Vagina (tissue), 2 donors: ENCODE data around the gene TPT1. TPM values are rescaled to one million over a fixed set of nuclear protein-coding genes. Genes with fewer than 3 reads are reported as not detected.
"Not testable (repeated sequence)": the region's sequence is repeated elsewhere in the genome, so short reads cannot be mapped to it uniquely, and the experiment has no call there.

Experiments
- DNase-seq, 2 donors: peaks; one replicate each; pipeline ENCODE4 v3.0.0-alpha.2; 2017; ENCODE audit errors: extremely low spot score in 2 of 2
- H3K27ac ChIP-seq: fragments of 200-600 bp; sonication (generic); one replicate; pipeline ENCODE4 v1.5.1; 2019
- H3K27me3 ChIP-seq: fragments of 200-600 bp; sonication (generic); one replicate; pipeline ENCODE4 v1.5.1; 2019
- H3K36me3 ChIP-seq, 2 donors: fragments of 200-600 bp; sonication (generic); one replicate each; pipeline ENCODE4 v1.5.1; 2017 to 2019
- H3K4me1 ChIP-seq: fragments of 200-600 bp; sonication (generic); one replicate; pipeline ENCODE4 v1.5.1; 2019
- H3K4me3 ChIP-seq, 2 donors: fragments of 200-600 bp; sonication (generic); 1 replicate in 1 of 2; 2 replicates in 1 of 2; pipeline ENCODE4 v1.5.1; 2016 to 2019
- H3K9me3 ChIP-seq: fragments of 200-600 bp; sonication (generic); one replicate; pipeline ENCODE4 v1.5.1; 2019
- CTCF ChIP-seq, 3 experiments: fragments of 450-650 bp in 2 of 3; fragments of 200-600 bp in 1 of 3; sonication (generic) in 1 of 3; IDR thresholded peaks; one replicate each; pipeline ENCODE4 v1.5.1; 2017 to 2019; ENCODE audit warnings: antibody characterized with exemption in 3 of 3, mild to moderate bottlenecking in 2 of 3, moderate library complexity in 2 of 3
- POLR2A ChIP-seq, 2 donors: fragments of 450-650 bp; IDR thresholded peaks; one replicate each; pipeline ENCODE4 v1.6.1; 2017; ENCODE audit warnings: antibody characterized with exemption in 2 of 2, mild to moderate bottlenecking in 2 of 2, moderate library complexity in 2 of 2
- POLR2AphosphoS5 ChIP-seq, 2 donors: sonication (generic); formaldehyde crosslinking; IDR thresholded peaks; one replicate each; pipeline ENCODE4 v1.9.0; 2017; ENCODE audit warnings: antibody characterized with exemption in 2 of 2, mild to moderate bottlenecking in 2 of 2, low read depth in 1 of 2; ENCODE audit not compliant: insufficient read depth in 1 of 2
- intact Hi-C: fragments of 100-400 bp; cut with DNase I; formaldehyde crosslinking; loops from one replicate; pipeline ENCODE4 v1.15.1; 2023
- total RNA-seq: library from RNA; depleted of rRNA; stranded (reverse); fragments of >200 nt; gene quantifications from one replicate; pipeline ENCODE4 v1.2.3, GENCODE V29; 2016

The TPT1 gene
- total RNA-seq, 1 donor from 2014 or later, result 3,952 TPM

GRCh38 chr13:45384474-45385174 is 43.6 kb upstream of the TPT1 start:
- H3K4me1 ChIP-seq, result no peaks in the 10 kb centered on the region
- H3K36me3 ChIP-seq, result no peaks in the 10 kb centered on the region
- no peak overlapping the region for H3K4me3 ChIP-seq
- intact Hi-C loops, result no loop called here
- no peaks in the 10 kb centered on the region for H3K27me3 ChIP-seq
- TF ChIP-seq POLR2AphosphoS5 (IDR thresholded peaks at IDR 0.05; ENCODE audit: insufficient read depth in 1 of 2, low read depth in 1 of 2), result no peak
- TF ChIP-seq POLR2A (IDR thresholded peaks at IDR 0.05), result no peak
- TF ChIP-seq CTCF (IDR thresholded peaks at IDR 0.05), result no peak
- no peaks in the 10 kb centered on the region for H3K9me3 ChIP-seq
- no peak overlapping the region for H3K27ac ChIP-seq
- no peak for DNase-seq

- H3K4me1 ChIP-seq, H3K9me3 ChIP-seq, DNase-seq, H3K27me3 ChIP-seq, H3K27ac ChIP-seq, H3K4me3 ChIP-seq, intact Hi-C loops, H3K36me3 ChIP-seq: not testable (repeated sequence)
These were observed 41.8 kb upstream of the TPT1 start for GRCh38 chr13:45382739-45383138.

- Histone ChIP-seq H3K36me3 (no peaks in the 10 kb centered on the region), H3K27me3 (no peaks in the 10 kb centered on the region), H3K4me3 (no peak overlapping the region), H3K9me3 (no peaks in the 10 kb centered on the region), H3K4me1 (no peaks in the 10 kb centered on the region), H3K27ac (no peak overlapping the region)
- intact Hi-C loops, result no loop called here
- no peak for DNase-seq
- TF ChIP-seq POLR2A (IDR thresholded peaks at IDR 0.05), result no peak
- no peak for TF ChIP-seq POLR2AphosphoS5 (IDR thresholded peaks at IDR 0.05; ENCODE audit: insufficient read depth in 1 of 2, low read depth in 1 of 2)
- no peak for TF ChIP-seq CTCF (IDR thresholded peaks at IDR 0.05)
These were observed 40.2 kb upstream of the TPT1 start for GRCh38 chr13:45381196-45381595.

GRCh38 chr13:45380708-45381107 is 39.7 kb upstream of the TPT1 start:
- H3K36me3 ChIP-seq, intact Hi-C loops, H3K4me3 ChIP-seq, H3K9me3 ChIP-seq, H3K27ac ChIP-seq, DNase-seq, H3K27me3 ChIP-seq, H3K4me1 ChIP-seq: not testable (repeated sequence)

- H3K9me3 ChIP-seq, H3K27ac ChIP-seq, intact Hi-C loops, H3K4me1 ChIP-seq, DNase-seq, H3K36me3 ChIP-seq, H3K4me3 ChIP-seq, H3K27me3 ChIP-seq: not testable (repeated sequence)
These were observed 38.5 kb upstream of the TPT1 start for GRCh38 chr13:45379516-45379915.

- H3K9me3 ChIP-seq, H3K4me3 ChIP-seq, intact Hi-C loops, H3K27ac ChIP-seq, H3K4me1 ChIP-seq, H3K36me3 ChIP-seq, H3K27me3 ChIP-seq, DNase-seq: not testable (repeated sequence)
These were observed 37.8 kb upstream of the TPT1 start for GRCh38 chr13:45378786-45379185.

- not testable (repeated sequence) for H3K27ac ChIP-seq, H3K4me3 ChIP-seq
These were observed 36.3 kb upstream of the TPT1 start for GRCh38 chr13:45377314-45377713.

GRCh38 chr13:45376651-45377050 is 35.7 kb upstream of the TPT1 start:
- H3K4me1 ChIP-seq, intact Hi-C loops, H3K27ac ChIP-seq, H3K36me3 ChIP-seq, DNase-seq, H3K4me3 ChIP-seq, H3K9me3 ChIP-seq, H3K27me3 ChIP-seq: not testable (repeated sequence)

More at GRCh38 chr13:45377314-45377713, 36.3 kb upstream of the TPT1 start:
- H3K9me3 ChIP-seq, intact Hi-C loops, H3K4me1 ChIP-seq, DNase-seq, H3K36me3 ChIP-seq, H3K27me3 ChIP-seq: not testable (repeated sequence)
